GM21723 (cell line): Measurements from ENCODE around the gene OSBPL5.
A peak's percentile ranks its signal among the peaks of the same experiment; 100 is the strongest.

Source experiments
- ATAC-seq: cut with Tn5 transposase; IDR thresholded peaks from one replicate; pipeline ENCODE4 v1.9.1; 2021; ENCODE audit warnings: mild to moderate bottlenecking, moderate library complexity; ENCODE audit not compliant: unreplicated experiment

Gene OSBPL5

GRCh38 chr11:3060436-3061025, 104.6 kb downstream of the OSBPL5 start:
- ATAC-seq: no peak

GRCh38 chr11:3058753-3059664, 106.1 kb downstream of the OSBPL5 start:
- ATAC-seq: no peak

- peak; percentile 97 for ATAC-seq
These were observed 107.8 kb downstream of the OSBPL5 start, which contains the start of gene CARS1 for GRCh38 chr11:3057069-3057963. CARS1 (minus strand) TSS chr11:3057423; CDS start chr11:3057367, 56 bp downstream.

- ATAC-seq: no peak
These were observed 108.6 kb downstream of the OSBPL5 start for GRCh38 chr11:3056296-3057068.

- ATAC-seq: no peak
These were observed 109.2 kb downstream of the OSBPL5 start for GRCh38 chr11:3055891-3056290.

- no peak for ATAC-seq
These were observed 112.5 kb downstream of the OSBPL5 start for GRCh38 chr11:3052567-3052966.

GRCh38 chr11:3052109-3052479, 113.0 kb downstream of the OSBPL5 start:
- no peak for ATAC-seq

GRCh38 chr11:3051196-3052108, 113.7 kb downstream of the OSBPL5 start:
- no peak for ATAC-seq

- no peak for ATAC-seq
These were observed 114.5 kb downstream of the OSBPL5 start for GRCh38 chr11:3050386-3051195.

- ATAC-seq: peak; percentile 88
These were observed 115.5 kb downstream of the OSBPL5 start for GRCh38 chr11:3049430-3050243.

- no peak for ATAC-seq
These were observed 117.5 kb downstream of the OSBPL5 start for GRCh38 chr11:3047637-3048036.

GRCh38 chr11:3046641-3047040, 118.5 kb downstream of the OSBPL5 start:
- no peak for ATAC-seq

GRCh38 chr11:3046190-3046589, 118.9 kb downstream of the OSBPL5 start:
- no peak for ATAC-seq

- no peak for ATAC-seq
These were observed 120.2 kb downstream of the OSBPL5 start for GRCh38 chr11:3044915-3045314.

- no peak for ATAC-seq
These were observed 121.1 kb downstream of the OSBPL5 start for GRCh38 chr11:3044004-3044403.

GRCh38 chr11:3043315-3043871, 121.7 kb downstream of the OSBPL5 start:
- ATAC-seq: no peak

GRCh38 chr11:3042496-3043314, 122.4 kb downstream of the OSBPL5 start:
- ATAC-seq: no peak
